Measurements from ENCODE around the gene BAZ2A. TPM values are rescaled to one million over a fixed set of nuclear protein-coding genes. Genes with fewer than 3 reads are reported as not detected.

BAZ2A gene
- 55.4 and 65.2 TPM in 2 replicates for total RNA-seq

DNA sequence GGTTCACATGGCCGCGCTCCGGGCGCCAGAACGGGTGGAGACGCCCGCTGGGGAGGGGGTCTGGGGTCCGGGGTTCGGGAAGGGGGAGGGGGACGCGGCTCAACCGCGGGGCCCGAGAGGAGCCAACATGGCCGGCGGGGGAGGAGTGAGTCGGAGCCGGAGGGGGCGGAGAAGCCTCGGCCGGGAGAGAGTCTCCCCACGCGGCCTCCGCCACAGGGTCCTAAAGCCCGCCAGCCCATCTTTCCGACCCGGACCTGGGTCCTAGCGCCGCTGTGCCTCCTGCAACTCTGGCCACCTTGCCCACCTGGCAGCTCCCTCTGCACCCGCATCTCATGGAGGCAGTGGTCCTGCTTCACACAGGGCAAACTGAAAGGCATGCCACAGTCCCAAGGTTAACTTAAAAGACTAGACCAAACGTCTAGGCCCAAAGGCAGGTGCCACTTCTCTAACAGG, at the start of gene BAZ2A:
BAZ2A (minus strand) TSS at position 147 of the 453 bp plus-strand sequence. CDS start 12,796 bp downstream, outside the sequence.

DNA sequence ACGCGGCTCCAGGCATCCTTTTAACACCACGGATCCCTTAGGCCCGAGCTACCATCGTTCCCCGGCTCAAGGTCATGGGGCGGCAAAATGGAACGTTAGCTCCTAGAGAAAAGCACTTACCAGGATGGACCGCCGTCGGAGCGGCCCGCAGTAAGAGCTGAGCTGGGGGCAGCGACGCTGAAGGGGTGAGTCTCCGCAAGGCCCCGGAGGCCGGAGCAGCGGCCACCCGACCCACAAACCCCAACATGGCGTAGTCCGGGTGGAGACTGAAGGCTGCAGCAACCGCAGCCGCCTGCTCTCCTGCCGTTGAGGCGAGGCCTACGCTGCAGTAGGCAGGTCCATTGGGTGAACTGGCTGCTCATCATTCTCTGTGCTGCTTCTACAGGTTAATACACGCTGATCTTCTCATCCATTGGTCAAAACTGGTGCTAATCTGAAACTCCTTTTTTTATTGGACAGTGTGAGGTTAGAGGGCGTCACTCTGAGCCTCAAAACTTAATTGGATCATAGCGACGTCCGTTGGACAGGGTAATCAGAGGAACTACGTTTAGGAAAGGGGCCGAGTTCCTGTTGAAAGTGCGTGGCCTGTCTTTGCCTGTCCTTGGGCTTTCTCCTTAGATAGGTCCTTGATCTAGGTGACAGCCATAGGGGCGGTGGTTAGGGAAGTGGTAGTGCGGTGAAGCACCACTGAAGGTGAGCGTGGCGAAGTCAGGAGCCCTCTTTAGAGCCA, 15.8 kb upstream of the BAZ2A start, which contains the start of gene ATP5F1B:
ATP5F1B (minus strand) TSS at position 268 of the 730 bp plus-strand sequence; CDS start at position 247, 21 bp downstream.

Small RNAs within 50 kb of the gene (small RNA-seq; reads per million reads assigned to genes)
- gene RN7SL809P = not detected
- gene RNU6-343P = not detected
- 10,081 reads per million, percentile 100 among the genes with 10 or more reads in this experiment for gene SNORD59A

Other genes with a start within 250 kb of the BAZ2A start
- 2.6 and 3.4 TPM in 2 replicates for gene TIMELESS, start 180.9 kb downstream of the BAZ2A start, total RNA-seq
- 0.32 TPM in 1 of 2 replicates, not detected in the other for gene MIP, start 175.7 kb downstream of the BAZ2A start, total RNA-seq
- 2.8 and 2.9 TPM in 2 replicates for gene SPRYD4, start 161.7 kb downstream of the BAZ2A start, total RNA-seq
- gene GLS2, start 142.2 kb downstream of the BAZ2A start, total RNA-seq = not detected in 2 replicates
- gene RBMS2, start 108.5 kb downstream of the BAZ2A start, total RNA-seq = 25.7 and 26.0 TPM in 2 replicates
- 321 and 357 TPM in 2 replicates for gene ATP5F1B, start 15.7 kb upstream of the BAZ2A start, total RNA-seq
- gene PTGES3, start 58.0 kb upstream of the BAZ2A start, total RNA-seq = 50.5 and 58.8 TPM in 2 replicates
- 583 and 627 TPM in 2 replicates for gene NACA, start 95.0 kb upstream of the BAZ2A start, total RNA-seq
- gene PRIM1, start 122.0 kb upstream of the BAZ2A start, total RNA-seq = 3.7 and 4.1 TPM in 2 replicates
- 0.61 and 0.97 TPM in 2 replicates for gene HSD17B6, start 133.0 kb upstream of the BAZ2A start, total RNA-seq

Measured in hair follicle dermal papilla cell (primary cell).